Measurements from ENCODE around the gene MCC.

DNA sequence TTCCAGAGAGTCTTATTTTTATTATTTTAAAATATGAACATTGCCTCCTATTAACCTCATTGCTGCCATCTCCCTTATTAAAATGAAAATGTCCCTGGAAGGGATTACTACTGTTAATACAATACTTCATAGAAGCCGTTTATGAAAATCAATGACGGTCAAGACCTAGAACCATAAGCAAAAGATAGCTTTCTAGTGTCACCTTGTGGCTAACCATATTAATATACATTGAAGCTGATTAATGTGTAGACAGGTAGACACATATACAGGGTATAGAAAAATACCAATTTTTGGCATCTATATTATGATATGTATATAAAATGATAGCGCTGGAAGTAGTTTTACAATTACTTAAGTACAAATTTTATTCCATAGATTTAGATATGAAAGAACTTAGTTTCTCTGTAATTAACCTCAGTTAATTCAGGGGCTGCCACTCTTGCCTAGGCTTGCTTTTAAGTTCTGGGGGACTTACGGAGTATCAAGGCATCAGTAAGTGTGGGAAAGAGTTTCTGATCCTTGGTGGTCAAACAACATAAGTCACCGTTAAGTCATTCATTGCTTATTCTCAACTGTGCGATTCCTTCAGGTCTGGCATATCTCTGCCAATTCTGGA lies 22.7 kb upstream of the MCC start:
- TF ChIP-seq, protein P1, sequence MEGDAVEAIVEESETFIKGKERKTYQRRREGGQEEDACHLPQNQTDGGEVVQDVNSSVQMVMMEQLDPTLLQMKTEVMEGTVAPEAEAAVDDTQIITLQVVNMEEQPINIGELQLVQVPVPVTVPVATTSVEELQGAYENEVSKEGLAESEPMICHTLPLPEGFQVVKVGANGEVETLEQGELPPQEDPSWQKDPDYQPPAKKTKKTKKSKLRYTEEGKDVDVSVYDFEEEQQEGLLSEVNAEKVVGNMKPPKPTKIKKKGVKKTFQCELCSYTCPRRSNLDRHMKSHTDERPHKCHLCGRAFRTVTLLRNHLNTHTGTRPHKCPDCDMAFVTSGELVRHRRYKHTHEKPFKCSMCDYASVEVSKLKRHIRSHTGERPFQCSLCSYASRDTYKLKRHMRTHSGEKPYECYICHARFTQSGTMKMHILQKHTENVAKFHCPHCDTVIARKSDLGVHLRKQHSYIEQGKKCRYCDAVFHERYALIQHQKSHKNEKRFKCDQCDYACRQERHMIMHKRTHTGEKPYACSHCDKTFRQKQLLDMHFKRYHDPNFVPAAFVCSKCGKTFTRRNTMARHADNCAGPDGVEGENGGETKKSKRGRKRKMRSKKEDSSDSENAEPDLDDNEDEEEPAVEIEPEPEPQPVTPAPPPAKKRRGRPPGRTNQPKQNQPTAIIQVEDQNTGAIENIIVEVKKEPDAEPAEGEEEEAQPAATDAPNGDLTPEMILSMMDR (conservative IDR thresholded peaks at IDR 0.05 in 1 of 2, IDR thresholded peaks at IDR 0.05 in 1 of 2; ENCODE audit: extremely low read depth in 1 of 2, insufficient read depth in 1 of 2, low read depth in 1 of 2, low read length in 2 of 2), result peak; percentile 62 to 65
- TF ChIP-seq EZH2 (IDR thresholded peaks at IDR 0.05; ENCODE audit: borderline replicate concordance, low read length), result no peak
